NCI-H1930 (cell line): ENCODE results near the gene PTPRN2.

ENCODE experiments used
- DNase-seq, 2 experiments: peaks; one replicate each; lab custom pipeline; 2025; lab: John Stamatoyannopoulos, UW

Gene PTPRN2

DNA sequence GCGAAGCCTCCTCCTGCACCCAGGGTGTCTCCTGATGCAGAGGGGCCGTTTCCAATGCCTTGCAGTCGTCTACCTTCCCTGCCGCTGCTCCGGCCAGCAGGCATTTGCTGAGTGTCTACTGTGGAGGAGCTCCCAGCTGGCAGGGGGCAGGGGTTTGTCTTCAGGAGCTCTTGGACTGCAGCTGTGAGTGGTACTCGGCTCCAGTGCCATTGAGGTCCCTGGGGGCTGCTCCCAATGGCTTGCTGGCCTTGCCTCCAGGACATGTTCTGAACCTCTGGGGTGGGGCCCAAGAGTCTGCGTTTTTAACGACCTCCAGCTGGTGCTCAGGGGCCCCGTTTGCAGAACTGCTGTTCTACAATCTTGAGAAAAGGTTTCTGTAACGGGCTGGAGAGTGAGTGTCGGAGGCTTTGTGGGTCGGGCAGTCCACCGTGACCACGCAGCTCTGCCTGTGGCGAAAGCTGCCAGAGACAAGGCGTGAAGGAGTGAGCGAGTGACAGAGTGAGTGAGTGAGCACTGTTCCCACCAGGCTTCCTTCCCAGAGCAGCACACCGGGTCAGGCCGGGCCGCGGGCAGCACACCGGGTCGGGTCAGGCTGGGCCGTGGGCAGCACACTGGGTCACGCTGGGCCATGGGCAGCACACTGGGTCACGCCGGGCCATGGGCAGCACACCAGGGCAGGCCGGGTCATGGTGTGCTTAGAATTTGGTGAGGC lies 520.2 kb downstream of the PTPRN2 start:
- DNase-seq = no peak

DNA sequence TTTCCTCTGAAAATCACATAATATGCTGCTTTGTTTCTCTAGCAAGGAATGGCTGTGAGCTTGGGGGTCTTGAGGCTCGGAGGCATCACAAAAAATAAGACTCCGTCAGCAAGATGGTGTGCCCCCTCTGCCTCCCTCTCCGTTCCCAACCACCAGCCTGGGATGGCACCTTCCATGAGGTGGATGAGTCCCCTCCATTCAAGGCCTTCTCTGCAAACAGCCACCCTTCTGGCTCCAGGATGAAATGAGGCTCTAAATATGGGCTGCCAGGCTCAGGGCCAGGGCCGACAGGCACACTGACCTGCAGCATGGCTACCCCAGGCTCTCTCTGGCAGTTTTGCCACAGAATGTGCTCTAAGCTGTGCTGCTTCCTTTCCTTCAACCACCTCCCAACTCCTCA lies 521.5 kb downstream of the PTPRN2 start:
- no peak for DNase-seq

DNA sequence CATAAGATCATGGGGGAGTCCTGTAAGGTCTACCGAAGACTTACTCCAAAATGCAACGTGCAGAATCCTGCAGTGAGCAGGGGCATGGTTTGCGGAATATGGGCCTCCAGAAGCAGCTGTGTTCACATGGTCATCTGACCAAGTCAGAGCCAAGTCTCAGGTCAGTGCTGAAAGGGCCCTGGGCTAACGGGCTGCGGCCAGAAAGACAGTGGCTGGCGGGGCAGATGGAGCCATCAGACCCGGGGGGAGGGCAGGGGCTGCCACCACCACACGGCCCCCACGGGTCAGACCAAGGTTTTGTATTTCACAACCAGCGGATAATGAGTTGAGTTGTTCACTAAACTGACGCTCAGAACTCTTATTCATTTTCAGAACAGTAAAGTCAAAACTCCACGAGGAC lies 522.3 kb downstream of the PTPRN2 start:
- DNase-seq = no peak

DNA sequence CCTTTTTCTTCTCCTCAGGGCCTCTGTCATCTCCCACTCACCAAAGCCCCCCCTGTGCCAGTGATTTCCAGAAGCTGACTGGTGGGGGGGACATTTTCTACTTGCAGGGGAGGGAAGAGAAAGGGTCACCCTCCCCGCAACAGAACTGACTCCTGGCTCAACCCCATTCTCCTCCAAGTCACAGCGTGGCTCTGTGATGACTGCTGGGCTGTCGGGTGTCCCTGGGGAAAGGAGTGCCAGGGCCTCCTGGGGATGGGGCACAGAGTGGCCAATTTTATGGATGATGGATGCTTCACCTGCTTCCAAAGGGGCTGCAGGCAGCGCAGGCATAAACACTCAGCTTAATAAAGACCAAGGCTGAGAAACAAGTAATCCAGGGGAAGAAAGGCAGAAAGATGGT lies 523.0 kb downstream of the PTPRN2 start:
- no peak for DNase-seq

DNA sequence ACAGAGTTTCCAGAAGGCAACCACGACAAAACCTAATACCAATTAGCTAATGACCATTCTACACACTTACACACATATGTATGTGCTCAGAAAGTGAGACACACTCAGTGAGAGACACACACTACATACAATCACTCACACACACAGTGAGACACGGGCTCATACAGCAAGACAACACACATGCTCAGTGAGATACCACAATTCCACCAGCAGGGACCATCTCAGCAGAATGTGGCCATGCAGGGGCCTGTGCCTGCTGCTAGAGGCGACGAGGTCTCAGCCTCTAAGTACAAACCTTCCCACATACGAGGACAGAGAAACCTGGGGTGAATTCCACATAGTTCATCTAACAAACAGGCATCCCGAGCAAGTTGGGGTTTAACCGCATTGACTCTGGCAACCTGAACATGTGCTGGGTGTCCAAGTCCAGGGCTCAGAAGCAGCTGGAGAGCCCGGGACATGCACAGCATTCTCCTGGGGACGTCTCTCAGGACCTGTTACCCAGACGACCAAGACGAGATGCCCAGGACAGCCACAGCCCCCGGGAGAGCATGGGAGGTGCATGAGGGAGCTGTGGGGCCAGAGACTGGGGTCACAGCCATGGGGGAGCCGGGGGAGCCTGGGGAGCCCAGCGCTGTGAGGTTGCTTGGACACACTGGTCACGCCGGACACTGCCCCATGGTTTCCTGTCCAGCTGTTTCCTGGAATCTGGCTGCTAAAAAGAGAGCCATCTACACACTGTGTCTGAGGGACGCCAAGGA lies 523.6 kb downstream of the PTPRN2 start:
- no peak for DNase-seq

DNA sequence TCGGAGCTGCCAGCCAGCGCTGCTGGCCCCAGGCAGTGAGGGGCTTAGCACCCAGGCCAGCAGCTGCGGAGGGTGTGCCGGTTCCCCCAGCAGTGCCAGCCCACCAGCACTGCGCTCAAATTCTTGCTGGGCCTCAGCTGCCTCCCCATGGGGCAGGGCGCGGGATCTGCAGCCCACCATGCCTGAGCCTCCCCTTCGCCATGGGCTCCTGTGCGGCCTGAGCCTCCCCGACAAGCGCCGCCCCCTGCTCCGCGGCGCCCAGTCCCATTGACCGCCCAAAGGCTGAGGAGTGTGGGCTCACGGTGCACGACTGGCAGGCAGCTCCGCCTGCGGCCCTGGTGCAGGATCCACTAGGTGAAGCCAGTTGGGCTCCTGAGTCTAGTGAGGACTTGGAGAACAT lies 525.0 kb downstream of the PTPRN2 start:
- no peak for DNase-seq

DNA sequence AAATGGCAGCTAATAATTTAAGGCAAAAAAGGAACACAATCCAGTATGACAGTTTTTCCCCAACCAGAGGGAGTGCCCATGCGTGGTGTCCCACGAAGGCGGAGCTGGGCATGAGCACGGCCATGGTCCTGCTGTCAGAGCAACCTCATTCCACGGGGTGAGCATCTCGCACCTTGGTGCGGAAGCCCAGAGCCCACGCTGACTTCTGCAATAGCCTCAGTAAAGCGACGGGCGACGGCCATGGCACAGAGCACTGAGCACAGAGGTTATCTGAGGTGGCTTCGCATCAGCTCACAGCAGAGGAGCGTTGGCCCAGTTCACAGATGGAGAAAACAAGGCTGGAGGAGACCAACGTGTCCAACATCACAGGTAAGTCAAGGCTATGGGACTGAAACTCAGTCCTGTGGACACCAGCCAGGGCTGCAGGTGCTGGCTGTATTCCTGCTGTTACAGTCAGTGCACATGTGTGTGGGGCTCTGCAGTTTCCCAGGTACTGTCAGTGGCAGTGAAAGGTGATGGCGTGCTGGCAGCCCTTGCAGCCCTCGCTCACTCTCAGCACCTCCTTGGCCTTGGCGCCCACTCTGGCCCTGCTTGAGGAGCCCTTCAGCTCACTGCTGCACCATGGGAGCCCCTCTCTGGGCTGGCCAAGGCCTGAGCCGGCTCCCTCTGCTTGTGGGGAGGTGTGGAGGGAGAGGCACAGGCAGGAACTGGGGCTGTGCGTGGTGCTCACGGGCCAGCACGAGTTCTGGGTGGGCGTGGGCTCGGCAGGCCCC lies 525.6 kb downstream of the PTPRN2 start:
- DNase-seq = no peak

DNA sequence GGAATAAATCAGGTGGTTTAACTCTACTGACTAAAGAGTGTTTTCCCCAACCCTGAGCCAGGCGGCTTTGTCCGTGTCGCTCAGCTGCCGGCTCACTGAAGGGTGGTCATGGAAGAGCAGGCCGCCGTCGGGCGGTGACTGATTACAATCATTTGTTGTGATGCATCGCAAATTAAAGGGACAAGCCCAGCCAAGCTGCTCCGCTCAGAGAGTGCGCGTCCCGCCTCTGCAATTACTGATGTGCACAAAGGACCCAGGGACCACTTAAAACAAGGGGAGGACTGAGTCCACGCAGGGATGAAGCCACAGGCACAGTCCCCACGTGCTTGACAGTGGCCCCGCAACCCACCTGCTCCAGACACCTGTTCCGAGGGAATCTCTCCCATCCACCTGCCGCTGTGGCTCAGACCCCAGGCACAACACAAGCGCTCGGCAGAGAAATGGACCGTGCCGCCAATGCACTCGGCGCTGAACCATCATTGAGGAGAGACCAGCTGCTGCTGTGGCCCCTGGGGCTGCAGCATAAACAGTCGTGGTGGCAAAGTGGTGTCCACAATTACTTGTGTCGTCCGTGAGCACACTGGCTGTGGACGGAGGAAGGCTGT lies 526.5 kb downstream of the PTPRN2 start:
- DNase-seq = no peak

DNA sequence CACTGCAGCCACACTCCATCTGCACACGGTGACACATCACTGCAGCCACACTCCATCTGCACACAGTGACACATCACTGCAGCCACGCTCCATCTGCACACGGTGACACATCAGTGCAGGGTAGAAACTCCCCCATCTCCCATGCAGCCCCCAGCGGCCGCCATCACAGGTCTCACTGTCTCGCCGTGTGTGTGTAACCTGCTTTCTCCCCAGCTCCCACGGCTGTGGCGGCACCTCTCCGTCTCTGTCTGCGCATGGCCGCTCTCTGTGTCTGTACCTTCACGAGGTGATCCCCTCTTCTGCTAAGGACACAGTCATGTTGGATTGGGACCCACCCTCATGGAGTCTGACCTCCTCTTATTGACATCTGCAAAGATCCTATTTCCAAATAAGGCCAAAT lies 527.4 kb downstream of the PTPRN2 start:
- DNase-seq = no peak

DNA sequence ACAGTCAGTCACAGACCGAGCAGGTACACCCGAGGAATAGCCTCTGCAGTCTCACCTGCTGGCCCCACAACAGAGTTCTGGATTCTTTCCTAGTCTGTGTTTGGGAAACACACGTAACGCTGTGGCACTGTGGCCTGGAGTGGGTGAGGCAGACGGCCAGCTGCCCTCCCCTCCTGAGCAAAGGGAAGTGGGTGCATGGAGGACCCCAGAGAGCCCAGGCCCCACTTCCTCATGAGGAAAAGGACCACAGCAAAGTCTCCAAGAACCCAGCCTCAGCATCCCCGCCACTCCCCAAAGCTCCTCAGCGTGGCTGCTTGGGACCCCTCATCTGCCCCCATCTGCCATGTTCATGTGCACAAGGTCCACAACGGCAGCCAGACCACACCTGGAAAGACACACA lies 530.2 kb downstream of the PTPRN2 start:
- DNase-seq = no peak

DNA sequence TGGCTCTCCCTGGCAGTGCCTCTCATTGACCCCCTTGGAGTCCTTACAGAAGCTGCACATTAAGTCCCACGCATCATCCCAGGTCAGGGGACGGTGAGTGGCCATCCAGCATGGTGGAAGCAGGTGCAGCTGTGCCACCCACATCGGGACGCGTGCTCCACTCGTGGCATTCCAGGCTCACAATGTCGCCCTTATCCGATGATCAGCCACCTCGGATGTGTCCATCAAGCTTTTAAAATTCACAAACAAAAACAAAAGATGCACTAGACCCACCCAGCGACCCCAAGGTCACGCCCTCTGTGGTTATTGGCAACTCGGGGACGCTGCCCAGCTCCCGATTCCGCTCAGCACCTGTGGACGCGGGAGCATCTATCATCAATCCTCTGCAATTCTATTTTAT lies 530.9 kb downstream of the PTPRN2 start:
- no peak for DNase-seq

DNA sequence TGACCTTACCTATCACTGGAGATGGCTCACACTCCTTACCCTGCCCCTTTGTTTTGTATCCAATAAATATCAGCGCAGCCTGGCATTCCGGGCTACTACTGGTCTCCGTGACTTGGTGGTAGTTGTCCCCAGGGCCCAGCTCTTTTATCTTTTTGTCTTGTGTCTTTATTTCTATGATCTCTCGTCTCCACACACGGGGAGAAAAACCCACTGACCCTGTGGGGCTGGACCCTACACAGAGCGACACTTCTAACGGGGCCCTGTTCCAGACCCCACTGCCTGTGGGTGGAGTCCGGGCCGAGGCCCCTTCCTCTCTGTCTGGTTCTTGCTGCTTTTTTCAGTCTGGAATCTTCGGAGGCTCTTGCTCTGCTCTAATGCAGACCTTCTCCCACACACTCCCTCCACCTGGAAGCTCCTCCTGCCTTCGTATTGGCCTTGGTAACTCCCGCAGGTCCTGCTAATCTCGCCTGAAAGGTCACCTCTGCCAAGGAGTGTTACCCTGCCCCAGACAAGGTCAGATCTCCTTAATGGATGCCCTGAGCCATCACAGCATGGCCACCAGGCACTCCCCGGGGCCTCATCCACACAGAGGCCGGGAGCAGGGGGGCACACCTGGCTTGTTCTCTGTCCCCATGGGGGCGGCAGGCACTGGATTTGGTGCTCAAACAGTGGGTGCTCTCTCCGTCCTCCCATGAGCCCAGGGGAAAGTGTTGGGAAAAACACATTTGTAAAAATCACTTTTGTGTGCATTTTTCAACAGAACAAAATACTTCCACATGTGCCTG lies 531.7 kb downstream of the PTPRN2 start:
- DNase-seq = no peak

DNA sequence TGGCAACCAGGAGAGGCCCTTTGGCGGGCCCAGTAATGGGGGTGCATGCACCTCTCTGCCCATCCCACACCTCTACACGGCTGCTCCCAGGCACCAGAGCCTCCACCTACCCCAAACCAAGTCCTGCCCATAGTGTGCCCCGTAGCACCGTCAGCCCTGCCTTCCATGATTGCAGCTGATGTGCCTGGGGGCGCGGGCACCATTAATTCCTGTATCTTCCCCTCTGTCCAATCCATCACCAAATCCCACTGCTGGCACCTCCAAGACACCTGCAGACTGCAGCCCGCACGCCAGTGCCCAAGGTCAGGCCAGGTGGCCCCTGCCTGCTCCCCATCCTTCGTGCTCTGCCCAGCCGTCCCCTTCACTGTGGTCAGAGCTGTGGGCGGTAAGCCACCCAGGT lies 533.0 kb downstream of the PTPRN2 start:
- no peak for DNase-seq

DNA sequence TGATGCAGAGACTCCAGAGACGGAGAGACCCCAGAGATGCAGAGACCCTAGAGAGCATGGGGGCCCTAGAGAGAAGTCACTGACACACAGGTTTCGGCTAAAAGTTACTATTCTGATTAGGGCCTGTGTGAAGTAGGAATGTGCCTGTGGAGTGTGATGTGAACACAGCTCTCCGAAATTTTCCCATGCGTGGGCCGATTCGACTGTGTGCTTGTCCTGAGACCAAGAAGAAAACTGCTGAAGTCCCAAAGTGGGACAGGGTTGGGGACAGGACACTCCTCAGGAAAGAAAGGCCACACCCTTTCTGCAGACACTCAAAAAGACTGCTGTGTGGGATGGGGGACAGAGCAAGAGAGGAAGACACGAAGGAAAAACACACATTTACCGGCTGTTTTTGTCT lies 533.5 kb downstream of the PTPRN2 start:
- DNase-seq = no peak

DNA sequence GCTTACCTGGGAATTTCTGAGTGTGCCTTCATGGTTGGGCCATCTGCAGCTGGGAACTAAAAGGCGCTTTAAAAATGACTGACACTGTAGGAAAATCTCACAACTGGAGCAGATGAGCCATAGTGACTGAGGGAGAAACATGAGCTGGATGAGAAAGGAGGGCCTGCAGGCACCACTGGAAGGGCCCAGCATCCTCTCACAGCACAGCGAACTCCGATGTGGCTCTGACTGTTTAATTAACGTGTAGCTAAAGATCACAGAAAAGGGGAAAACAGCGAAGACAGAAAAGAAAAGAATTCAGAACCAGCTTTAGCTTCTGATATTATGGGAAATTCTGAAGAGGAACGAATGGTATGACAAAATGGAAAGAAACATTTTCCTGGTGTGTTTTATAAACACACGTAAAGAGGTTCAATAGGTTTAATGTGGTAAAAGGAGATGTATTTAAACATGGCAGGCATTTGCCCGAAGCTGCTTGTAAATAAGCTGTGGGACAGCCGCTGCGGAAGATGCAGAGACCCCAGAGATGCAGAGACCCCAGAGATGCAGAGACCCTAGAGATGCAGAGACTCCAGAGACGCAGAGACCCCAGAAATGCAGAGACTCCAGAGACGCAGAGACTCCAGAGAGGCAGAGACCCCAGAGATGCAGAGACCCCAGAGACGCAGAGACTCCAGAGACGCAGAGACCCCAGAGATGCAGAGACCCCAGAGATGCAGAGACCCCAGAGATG lies 534.3 kb downstream of the PTPRN2 start:
- no peak for DNase-seq

DNA sequence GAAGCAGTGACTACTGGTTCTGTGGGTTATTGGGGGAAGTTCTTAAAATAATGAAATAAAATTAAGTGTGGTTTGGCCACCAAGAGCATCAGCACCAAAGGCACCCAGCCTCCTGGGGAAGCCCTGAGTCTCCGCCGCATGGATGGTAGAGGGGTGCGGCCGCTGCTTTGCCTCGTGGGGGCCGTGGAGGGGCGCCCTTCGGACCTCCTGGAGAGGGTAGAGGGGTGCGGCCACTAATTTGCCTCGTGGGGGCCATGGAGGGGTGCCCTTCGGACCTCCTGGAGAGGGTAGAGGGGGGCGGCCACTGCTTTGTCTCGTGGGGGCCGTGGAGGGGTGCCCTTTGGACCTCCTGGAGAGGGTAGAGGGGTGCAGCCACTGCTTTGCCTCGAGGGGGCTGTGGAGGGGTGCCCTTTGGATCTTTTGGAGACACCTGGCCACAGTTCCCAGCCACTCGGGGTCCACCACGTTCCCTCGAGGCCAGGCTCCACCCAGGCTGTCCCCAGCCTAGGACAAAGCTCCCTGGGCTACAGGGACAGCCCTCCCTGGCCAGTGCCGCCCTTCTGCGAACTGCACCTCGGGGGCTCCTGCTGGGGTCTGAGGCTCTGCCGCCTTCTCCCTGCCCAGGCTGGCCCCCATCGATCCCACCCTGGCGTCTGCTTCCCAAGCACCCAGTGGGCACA lies 535.1 kb downstream of the PTPRN2 start:
- no peak for DNase-seq

DNA sequence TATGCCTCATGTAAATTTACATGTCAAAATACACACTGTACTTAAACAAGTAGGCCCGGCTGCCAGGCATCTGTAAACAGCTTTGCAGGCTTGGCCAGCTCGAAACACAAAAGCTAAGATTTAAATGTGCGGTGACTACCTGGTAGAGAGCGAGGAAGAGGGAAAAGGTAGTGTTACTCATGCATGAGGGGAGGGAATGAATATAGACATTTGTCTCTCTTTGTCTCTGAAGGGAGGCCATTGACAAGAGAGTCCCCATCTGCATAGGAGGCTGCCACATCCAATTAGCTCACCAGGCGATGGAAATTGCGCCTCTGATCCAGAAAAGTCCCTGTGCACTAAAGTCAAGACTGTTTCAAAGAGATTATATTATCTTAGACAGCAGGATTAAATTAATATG lies 535.8 kb downstream of the PTPRN2 start:
- no peak for DNase-seq

DNA sequence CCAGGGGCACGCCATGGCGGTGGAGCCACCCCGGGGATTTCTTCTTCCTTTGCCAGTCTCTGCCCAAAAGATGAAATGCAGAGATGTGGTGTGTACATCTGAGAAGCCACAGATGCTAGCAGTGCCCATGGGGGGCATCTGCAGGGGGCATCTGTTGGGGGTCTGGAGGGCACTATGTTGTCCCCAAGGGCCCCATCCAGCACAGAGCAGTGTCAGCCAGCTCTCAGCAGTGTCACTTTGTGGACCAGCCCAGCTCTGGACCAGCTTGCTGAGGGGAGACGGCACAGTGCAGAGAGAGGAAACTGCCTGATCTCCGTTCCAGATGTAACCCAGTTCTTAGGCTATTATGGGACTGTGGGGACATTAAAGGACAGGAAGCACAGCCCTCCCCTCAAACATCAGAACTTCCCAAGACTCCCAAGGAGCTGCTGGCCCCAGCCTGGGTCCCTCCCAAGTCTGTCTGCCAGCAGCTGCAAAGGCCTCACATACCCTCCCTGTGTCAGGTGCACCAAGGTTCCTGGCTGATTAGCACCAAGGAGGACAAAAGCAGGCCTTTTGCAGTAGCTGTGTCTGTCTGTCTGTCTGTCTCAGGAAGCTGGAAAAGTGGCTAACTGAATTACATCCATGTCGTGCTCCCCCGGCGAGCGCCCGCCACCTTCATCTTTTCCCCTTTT lies 536.5 kb downstream of the PTPRN2 start:
- no peak for DNase-seq

DNA sequence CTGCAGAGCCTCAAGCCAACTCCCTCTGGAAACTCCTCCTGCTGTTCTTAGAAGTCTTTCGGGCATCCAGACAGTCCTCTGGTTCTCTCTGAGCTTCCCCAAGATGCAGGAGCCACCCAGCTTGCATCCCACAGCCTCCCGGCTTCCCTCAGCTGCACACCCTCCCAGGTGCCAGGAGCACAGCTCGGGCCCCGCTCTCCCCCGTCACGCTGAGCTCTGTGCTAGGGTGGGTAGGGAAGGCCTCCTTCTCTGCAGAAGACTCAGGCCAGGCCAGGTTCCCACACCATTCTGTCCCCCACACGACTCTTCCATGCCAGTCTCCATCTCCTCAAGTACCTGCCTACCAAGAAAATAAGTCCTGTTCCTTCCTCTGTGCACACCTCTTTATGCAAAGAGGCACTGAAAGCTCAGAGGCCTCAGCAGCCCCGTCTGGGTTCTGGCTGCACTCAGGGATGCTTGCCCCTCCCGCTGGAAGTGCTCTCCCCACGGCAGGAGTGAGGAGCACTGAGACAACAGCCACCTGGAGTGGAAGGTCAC lies 537.1 kb downstream of the PTPRN2 start:
- DNase-seq = no peak

DNA sequence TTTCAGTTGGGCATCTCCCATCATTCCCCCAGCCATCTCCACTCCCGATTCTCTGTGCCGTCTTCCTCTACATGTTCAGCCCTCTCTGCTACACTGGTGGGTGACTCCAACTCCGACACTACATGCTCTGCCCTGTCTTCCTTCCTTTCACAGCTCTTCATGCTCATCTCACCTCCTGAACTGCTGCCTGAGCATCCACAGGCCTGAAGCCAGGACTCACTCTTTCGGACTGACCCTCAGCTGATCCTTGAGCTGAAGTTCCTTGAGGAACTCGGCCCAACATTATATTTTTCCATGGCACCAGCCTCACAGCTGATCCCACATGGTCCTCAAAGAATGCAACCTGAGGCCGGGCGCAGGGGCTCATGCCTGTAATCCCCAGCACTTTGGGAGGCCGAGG lies 538.4 kb downstream of the PTPRN2 start:
- DNase-seq = no peak
